Activated T-helper 2 cell treated with anti-CD3 and anti-CD28 coated beads, Interferon-gamma antibody, Interleukin-2, Interleukin-4, amounts not matched to agents 10 μg/mL and 5 μg/mL and 100 μg/mL, durations not matched to agents 14 hours and 24 hours and 36 hours (primary cell): Measurements from ENCODE around the gene TIMP3. TPM values are rescaled to one million over a fixed set of nuclear protein-coding genes. Genes with fewer than 3 reads are reported as not detected.

Source experiments
- DNase-seq: peaks from one replicate; pipeline ENCODE4 v3.0.0; 2021; ENCODE audit warnings: low spot score
- H3K27ac Mint-ChIP-seq: one replicate; pipeline ENCODE4 v1.8.0; 2021; ENCODE audit warnings: mixed read lengths
- H3K27me3 Mint-ChIP-seq: one replicate; pipeline ENCODE4 v1.8.0; 2021; ENCODE audit warnings: low read depth, mixed read lengths
- H3K36me3 Mint-ChIP-seq: one replicate; pipeline ENCODE4 v1.8.0; 2021; ENCODE audit warnings: low read depth, mixed read lengths
- H3K4me1 Mint-ChIP-seq: one replicate; pipeline ENCODE4 v1.8.0; 2021; ENCODE audit warnings: low read depth, mixed read lengths
- H3K4me3 Mint-ChIP-seq: one replicate; pipeline ENCODE4 v1.8.0; 2021; ENCODE audit warnings: low read depth, mild to moderate bottlenecking, moderate library complexity, mixed read lengths
- H3K9me3 Mint-ChIP-seq: one replicate; pipeline ENCODE4 v1.8.0; 2021; ENCODE audit warnings: mixed read lengths
- intact Hi-C: fragments of 100-400 bp; cut with micrococcal nuclease; formaldehyde crosslinking; loops from one replicate; pipeline ENCODE4 v1.15.1; 2023
- total RNA-seq: library from RNA; stranded (reverse); gene quantifications from 2 replicates; pipeline ENCODE4 v1.2.3, GENCODE V29; 2022

TIMP3 gene
- total RNA-seq, 1 donor from 2014 or later: 0.05 TPM

- H3K36me3 Mint-ChIP-seq: no peaks in the 10 kb centered on the region
- H3K27me3 Mint-ChIP-seq: no peaks in the 10 kb centered on the region
- H3K9me3 Mint-ChIP-seq: no peaks in the 10 kb centered on the region
- no peak overlapping the region for H3K27ac Mint-ChIP-seq
- no peak for DNase-seq
- no peak overlapping the region for H3K4me3 Mint-ChIP-seq
- no peaks in the 10 kb centered on the region for H3K4me1 Mint-ChIP-seq
- intact Hi-C loops: no loop called here
Observed at GRCh38 chr22:32904044-32904443, 102.5 kb downstream of the TIMP3 start.

DNA sequence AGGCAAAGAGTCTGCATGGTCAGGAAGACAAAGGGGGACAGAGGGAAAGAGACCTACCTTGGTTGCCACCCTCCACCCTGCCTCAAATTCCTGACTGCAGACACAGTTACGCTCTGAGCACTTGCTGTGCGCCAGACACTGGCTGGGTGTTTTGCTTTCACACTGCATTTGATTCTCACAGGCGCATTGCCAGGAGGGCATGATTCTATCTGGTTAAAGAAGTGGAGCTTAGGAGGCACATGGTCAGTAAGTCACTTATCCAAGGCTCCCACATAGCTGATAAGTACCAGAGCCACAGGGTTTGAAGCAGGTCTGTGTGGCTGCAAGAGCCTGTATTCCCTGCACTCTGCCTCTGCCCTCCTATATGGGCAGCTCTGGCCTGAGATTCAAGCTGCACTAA lies 103.9 kb downstream of the TIMP3 start:
- no peak for DNase-seq
- intact Hi-C loops: no loop called here
- H3K9me3 Mint-ChIP-seq: no peaks in the 10 kb centered on the region
- no peaks in the 10 kb centered on the region for H3K36me3 Mint-ChIP-seq
- H3K27ac Mint-ChIP-seq: no peak overlapping the region
- no peak overlapping the region for H3K4me3 Mint-ChIP-seq
- H3K27me3 Mint-ChIP-seq: no peaks in the 10 kb centered on the region
- no peaks in the 10 kb centered on the region for H3K4me1 Mint-ChIP-seq

- H3K27ac Mint-ChIP-seq: no peak overlapping the region
- intact Hi-C loops: no loop called here
- peaks cover 4% of the 10 kb centered on the region for H3K9me3 Mint-ChIP-seq
- H3K4me3 Mint-ChIP-seq: no peak overlapping the region
- H3K4me1 Mint-ChIP-seq: no peaks in the 10 kb centered on the region
- no peaks in the 10 kb centered on the region for H3K27me3 Mint-ChIP-seq
- no peak for DNase-seq
- no peaks in the 10 kb centered on the region for H3K36me3 Mint-ChIP-seq
Observed at GRCh38 chr22:32909581-32910428, 108.3 kb downstream of the TIMP3 start.

DNA sequence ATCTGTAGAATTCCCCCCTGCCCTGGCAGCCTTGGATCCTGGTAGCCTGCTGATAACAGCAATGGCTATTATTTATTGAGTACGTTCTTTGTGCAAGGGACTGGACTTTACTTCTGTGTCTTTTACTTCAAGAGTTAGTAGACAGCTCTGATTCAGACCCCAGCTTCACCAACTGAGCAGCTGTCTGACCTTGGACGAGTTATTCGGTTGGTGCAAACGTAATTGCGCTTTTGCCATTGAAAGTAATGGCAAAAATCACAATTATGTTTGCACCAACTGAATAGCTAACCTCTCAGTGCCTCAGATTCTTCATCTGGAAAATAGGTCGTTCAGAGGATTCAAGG lies 108.9 kb downstream of the TIMP3 start:
- Mint-ChIP-seq H3K27me3 (no peaks in the 10 kb centered on the region), H3K4me3 (no peak overlapping the region), H3K36me3 (no peaks in the 10 kb centered on the region), H3K4me1 (no peaks in the 10 kb centered on the region), H3K27ac (no peak overlapping the region), H3K9me3 (peaks cover 7% of the 10 kb centered on the region)
- DNase-seq: no peak
- intact Hi-C loops: no loop called here

- H3K27ac Mint-ChIP-seq: no peak overlapping the region
- H3K4me1 Mint-ChIP-seq: no peaks in the 10 kb centered on the region
- no peak for DNase-seq
- H3K27me3 Mint-ChIP-seq: no peaks in the 10 kb centered on the region
- H3K4me3 Mint-ChIP-seq: no peak overlapping the region
- H3K9me3 Mint-ChIP-seq: peaks cover 10% of the 10 kb centered on the region
- H3K36me3 Mint-ChIP-seq: no peaks in the 10 kb centered on the region
- intact Hi-C loops: no loop called here
Observed at GRCh38 chr22:32911503-32911902, 110.0 kb downstream of the TIMP3 start.
